Adrenal gland (tissue), 5 donors: ENCODE data around the gene IMMP2L.

ENCODE experiments used
- CTCF ChIP-seq, 6 experiments: fragments of 450-650 bp in 4 of 6; fragments of 200-600 bp in 2 of 6; sonication (generic) in 1 of 6; IDR thresholded peaks; 1 replicate in 5 of 6; 2 replicates in 1 of 6; pipeline versions ENCODE4 v1.5.1 to v1.8.0; 2016 to 2021; ENCODE audit warnings: antibody characterized with exemption in 6 of 6, mild to moderate bottlenecking in 2 of 6, moderate library complexity in 1 of 6
- POLR2A ChIP-seq, 2 donors: fragments of 450-650 bp; IDR thresholded peaks; one replicate each; pipeline ENCODE4 v1.6.1; 2017; ENCODE audit warnings: antibody characterized with exemption in 2 of 2, mild to moderate bottlenecking in 2 of 2, moderate library complexity in 1 of 2
- donor health status: DM: no; HTN: no; CAD: no.

- no peak for TF ChIP-seq CTCF (IDR thresholded peaks at IDR 0.05)
- no peak for TF ChIP-seq POLR2A (IDR thresholded peaks at IDR 0.05)
These were observed 3.3 kb downstream of the IMMP2L start for GRCh38 chr7:111558991-111559390.
